ENCODE results near the gene DLX1. TPM values are rescaled to one million over a fixed set of nuclear protein-coding genes. Genes with fewer than 3 reads are reported as not detected.

The DLX1 gene
- total and polyA plus RNA-seq, 2 of the 8 experiments (the other 6 are each of a cell fraction or from before 2014, with no cell fraction given) = 0.11 TPM; not detected in 1

DNA sequence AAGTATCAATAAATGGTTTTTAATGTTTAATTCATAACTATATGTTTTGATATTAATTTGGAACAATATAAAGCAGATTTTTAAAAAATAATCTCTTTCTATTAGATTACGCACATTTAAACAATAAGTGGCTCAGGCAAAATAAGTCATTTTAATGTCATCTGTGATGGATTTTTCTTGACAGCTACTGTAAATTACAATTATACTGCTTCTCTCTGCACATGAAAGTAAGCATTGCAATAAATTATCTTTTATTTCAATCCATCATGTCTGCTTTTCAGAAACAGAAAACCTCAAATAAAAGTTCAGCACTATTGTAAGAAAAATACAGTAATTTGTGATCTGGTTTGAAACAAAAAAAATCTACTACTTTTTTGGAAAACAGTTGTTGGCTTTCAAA is 11.1 kb upstream of the DLX1 start (continued):
- TF ChIP-seq CHD7 (IDR thresholded peaks at IDR 0.05; ENCODE audit: insufficient replicate concordance, low read length) (no peak), CTBP2 (IDR thresholded peaks at IDR 0.05; ENCODE audit: borderline replicate concordance, insufficient read depth, insufficient read length, low read length) (no peak), POU5F1 (IDR thresholded peaks at IDR 0.05; ENCODE audit: low read depth, low read length) (no peak)

Measured in H1 (cell line).